ENCODE results near the gene LDLRAD2. TPM values are rescaled to one million over a fixed set of nuclear protein-coding genes. Genes with fewer than 3 reads are reported as not detected.
A peak's percentile ranks its signal among the peaks of the same experiment; 100 is the strongest.

Gene LDLRAD2
- polyA plus RNA-seq, 1 donor from 2014 or later = 0.69 TPM

DNA sequence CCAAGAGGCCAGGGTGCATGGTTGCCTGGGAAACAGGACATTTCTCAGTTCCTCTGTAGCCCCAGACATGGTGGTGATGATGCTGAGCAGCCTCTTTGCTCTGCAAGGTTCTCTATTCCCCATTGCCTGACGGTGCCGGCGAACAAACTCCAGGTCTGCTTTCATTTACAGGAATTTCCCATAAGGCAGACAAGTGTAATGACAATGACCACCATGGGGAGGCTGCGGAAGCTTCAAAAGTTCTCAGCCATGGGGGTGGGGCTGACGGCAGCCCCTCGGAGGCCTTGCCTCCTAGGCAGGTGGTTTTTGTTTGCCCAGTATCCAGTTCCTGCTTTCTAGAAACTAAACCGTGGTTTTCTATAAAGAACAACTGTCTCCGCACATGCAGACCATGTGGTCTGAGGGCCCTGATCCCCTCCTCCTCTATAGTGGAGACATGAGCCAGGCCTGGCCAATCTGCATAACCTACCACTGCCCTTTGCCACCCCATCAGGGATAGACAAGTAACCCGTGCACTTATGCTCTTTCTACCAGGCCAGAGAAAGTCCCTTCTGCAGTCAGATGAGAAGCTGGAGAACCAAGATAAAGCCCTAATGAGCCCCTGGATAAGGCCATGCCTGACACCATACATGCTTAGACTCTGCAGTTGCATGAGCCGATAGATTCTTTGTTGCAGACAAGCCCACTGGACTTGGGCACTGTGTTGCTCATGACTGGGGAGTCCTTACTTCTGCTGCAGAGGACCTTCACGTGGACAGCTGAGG lies 54.1 kb downstream of the LDLRAD2 start:
- no peaks in the 10 kb centered on the region for H3K9me3 Mint-ChIP-seq
- H3K36me3 Mint-ChIP-seq = peaks cover 5% of the 10 kb centered on the region
- peak overlapping the region; percentile 6 to 86 (median 44) for H3K4me3 Mint-ChIP-seq
- H3K27me3 Mint-ChIP-seq = no peaks in the 10 kb centered on the region
- H3K4me1 Mint-ChIP-seq = peaks cover 11 to 12% (median 11%) of the 10 kb centered on the region in 3 donors
- peak overlapping the region; percentile 91 to 96 (median 91) for H3K27ac Mint-ChIP-seq

- H3K27ac Mint-ChIP-seq = peak overlapping the region; percentile 91 to 96 (median 91)
- H3K4me3 Mint-ChIP-seq = peak overlapping the region in 1 of 4 donors; percentile 86
- H3K27me3 Mint-ChIP-seq = no peaks in the 10 kb centered on the region
- no peaks in the 10 kb centered on the region for H3K9me3 Mint-ChIP-seq
- peaks cover 11 to 12% (median 11%) of the 10 kb centered on the region in 3 donors for H3K4me1 Mint-ChIP-seq
- H3K36me3 Mint-ChIP-seq = peaks cover 4% of the 10 kb centered on the region
Measured at GRCh38 chr1:21866707-21867043, 54.6 kb downstream of the LDLRAD2 start.

GRCh38 chr1:21867451-21867996 lies 55.5 kb downstream of the LDLRAD2 start:
- peak overlapping the region in 1 of 3 donors; percentile 11 for H3K27ac Mint-ChIP-seq

DNA sequence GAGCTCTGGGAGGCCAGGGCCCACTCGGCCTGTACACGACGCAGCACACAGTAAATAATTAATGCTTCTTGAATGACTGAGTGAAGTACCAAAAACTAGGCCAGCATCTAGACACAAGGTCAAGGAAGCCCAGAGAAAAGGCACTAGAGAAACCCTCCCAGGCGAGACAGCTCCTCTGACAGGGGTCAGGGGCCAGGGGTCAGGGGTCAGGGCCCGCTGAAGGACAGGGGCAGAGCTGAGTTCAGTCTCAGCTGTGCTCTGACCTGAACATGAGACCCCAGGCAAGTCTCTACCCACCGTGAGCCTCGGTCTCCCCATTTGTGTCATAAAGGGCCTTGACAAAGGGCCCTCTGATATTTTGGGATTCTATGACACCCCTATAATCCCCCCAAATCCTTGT lies 56.4 kb downstream of the LDLRAD2 start:
- Mint-ChIP-seq H3K36me3 (no peaks in the 10 kb centered on the region), H3K9me3 (no peaks in the 10 kb centered on the region), H3K27ac (no peak overlapping the region), H3K4me1 (peaks cover 11 to 13% (median 12%) of the 10 kb centered on the region in 3 donors), H3K27me3 (no peaks in the 10 kb centered on the region), H3K4me3 (no peak overlapping the region)

More at GRCh38 chr1:21867451-21867996, 55.5 kb downstream of the LDLRAD2 start:
- no peaks in the 10 kb centered on the region for H3K27me3 Mint-ChIP-seq
- H3K36me3 Mint-ChIP-seq = no peaks in the 10 kb centered on the region
- H3K4me1 Mint-ChIP-seq = peaks cover 11 to 12% (median 11%) of the 10 kb centered on the region in 3 donors
- no peaks in the 10 kb centered on the region for H3K9me3 Mint-ChIP-seq
- no peak overlapping the region for H3K4me3 Mint-ChIP-seq

- Mint-ChIP-seq H3K4me3 (no peak overlapping the region), H3K27ac (peak overlapping the region in 1 of 3 donors; percentile 86), H3K4me1 (peaks cover 11 to 14% (median 12%) of the 10 kb centered on the region in 3 donors), H3K27me3 (peaks cover 2% of the 10 kb centered on the region), H3K36me3 (no peaks in the 10 kb centered on the region), H3K9me3 (no peaks in the 10 kb centered on the region)
Measured at GRCh38 chr1:21868941-21869454, 56.9 kb downstream of the LDLRAD2 start.

GRCh38 chr1:21869620-21870121 lies 57.6 kb downstream of the LDLRAD2 start:
- H3K27ac Mint-ChIP-seq = no peak overlapping the region
- no peak overlapping the region for H3K4me3 Mint-ChIP-seq
- peaks cover 3% of the 10 kb centered on the region for H3K27me3 Mint-ChIP-seq
- no peaks in the 10 kb centered on the region for H3K36me3 Mint-ChIP-seq
- H3K4me1 Mint-ChIP-seq = peaks cover 11 to 14% (median 12%) of the 10 kb centered on the region in 3 donors
- H3K9me3 Mint-ChIP-seq = no peaks in the 10 kb centered on the region

- H3K27me3 Mint-ChIP-seq = peaks cover 3% of the 10 kb centered on the region
- no peaks in the 10 kb centered on the region for H3K36me3 Mint-ChIP-seq
- H3K4me1 Mint-ChIP-seq = peaks cover 9 to 14% (median 9%) of the 10 kb centered on the region in 3 donors
- peak overlapping the region in 1 of 4 donors; percentile 57 for H3K4me3 Mint-ChIP-seq
- no peaks in the 10 kb centered on the region for H3K9me3 Mint-ChIP-seq
- peak overlapping the region in 1 of 3 donors; percentile 69 for H3K27ac Mint-ChIP-seq
Measured at GRCh38 chr1:21870611-21871010, 58.5 kb downstream of the LDLRAD2 start.

GRCh38 chr1:21871943-21872342 lies 59.9 kb downstream of the LDLRAD2 start:
- H3K27me3 Mint-ChIP-seq = peaks cover 3% of the 10 kb centered on the region
- no peaks in the 10 kb centered on the region for H3K9me3 Mint-ChIP-seq
- no peaks in the 10 kb centered on the region for H3K36me3 Mint-ChIP-seq
- H3K4me1 Mint-ChIP-seq = peaks cover 0 to 4% (median 0%) of the 10 kb centered on the region in 3 donors
- no peak overlapping the region for H3K4me3 Mint-ChIP-seq
- H3K27ac Mint-ChIP-seq = peak overlapping the region in 1 of 3 donors; percentile 16

GRCh38 chr1:21872445-21873079 lies 60.5 kb downstream of the LDLRAD2 start:
- Mint-ChIP-seq H3K36me3 (no peaks in the 10 kb centered on the region), H3K9me3 (no peaks in the 10 kb centered on the region), H3K27me3 (peaks cover 3% of the 10 kb centered on the region), H3K27ac (no peak overlapping the region), H3K4me1 (peaks cover 0 to 4% (median 0%) of the 10 kb centered on the region in 3 donors), H3K4me3 (no peak overlapping the region)

DNA sequence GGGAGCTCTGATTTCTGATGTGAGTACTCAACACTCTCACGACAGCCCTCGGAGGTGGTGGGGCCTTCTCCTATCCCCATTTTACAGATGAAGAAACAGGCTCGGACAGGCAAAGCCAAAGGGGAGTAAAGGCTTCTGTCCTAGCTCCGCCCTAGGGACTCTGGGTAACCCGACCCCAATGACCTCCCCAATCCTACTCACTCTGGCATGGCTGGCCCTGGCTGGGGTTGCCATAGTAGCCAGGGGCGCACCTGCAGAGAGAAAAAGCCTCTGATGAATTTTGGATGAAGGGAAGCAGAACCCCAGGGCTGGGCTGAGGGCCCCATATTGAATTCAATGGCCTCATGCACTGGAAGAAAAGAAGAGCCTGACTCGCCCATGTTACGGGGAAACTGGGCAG lies 61.1 kb downstream of the LDLRAD2 start:
- Mint-ChIP-seq H3K4me3 (no peak overlapping the region), H3K27me3 (peaks cover 3% of the 10 kb centered on the region), H3K27ac (peak overlapping the region in 1 of 3 donors; percentile 94), H3K9me3 (no peaks in the 10 kb centered on the region), H3K36me3 (peaks cover 1% of the 10 kb centered on the region), H3K4me1 (peaks cover 0 to 4% (median 0%) of the 10 kb centered on the region in 3 donors)

DNA sequence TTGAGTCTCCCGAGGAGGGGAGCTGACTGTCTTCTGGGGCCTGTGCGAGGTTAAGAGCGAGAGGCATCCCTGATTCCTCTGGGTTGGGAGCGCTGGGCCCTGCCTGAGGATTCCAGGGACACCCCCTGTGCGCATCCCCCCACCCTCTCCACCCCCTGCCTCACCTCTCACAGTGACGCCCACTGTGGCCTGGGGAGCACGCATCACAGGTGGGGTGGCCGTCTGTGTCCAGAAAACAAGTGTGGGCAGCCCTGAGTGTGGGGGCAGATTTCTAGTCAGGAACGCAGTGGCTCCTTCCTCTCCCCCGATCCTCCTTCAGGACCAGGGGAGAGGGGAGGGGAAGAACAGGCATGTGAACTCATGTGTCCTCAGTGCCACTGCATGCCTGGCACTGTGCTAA lies 61.7 kb downstream of the LDLRAD2 start:
- Mint-ChIP-seq H3K4me3 (no peak overlapping the region), H3K4me1 (peaks cover 0 to 3% (median 0%) of the 10 kb centered on the region in 3 donors), H3K9me3 (no peaks in the 10 kb centered on the region), H3K27ac (peak overlapping the region in 1 of 3 donors; percentile 94), H3K27me3 (peaks cover 3% of the 10 kb centered on the region), H3K36me3 (peaks cover 1% of the 10 kb centered on the region)

DNA sequence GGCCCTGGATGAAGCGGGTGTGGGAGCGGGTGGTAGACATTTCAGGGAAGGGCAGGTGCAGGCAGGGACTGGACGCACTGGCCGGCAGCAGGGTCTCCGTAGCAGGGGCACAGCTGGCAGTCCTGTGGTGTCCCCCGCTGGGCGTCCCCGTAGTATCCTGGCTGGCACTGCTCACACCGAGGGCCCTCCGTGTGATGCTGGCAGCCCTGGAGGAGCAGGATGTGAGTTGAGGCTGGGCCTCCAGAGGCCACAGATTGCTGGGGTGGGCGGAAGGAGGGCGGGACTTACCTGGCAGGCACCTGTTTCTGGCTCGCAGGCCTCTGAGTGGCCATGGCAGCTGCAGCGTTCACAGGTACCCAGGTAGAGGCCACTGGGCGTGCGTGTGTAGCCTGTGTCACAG lies 62.3 kb downstream of the LDLRAD2 start:
- Mint-ChIP-seq H3K4me1 (peaks cover 0 to 3% (median 0%) of the 10 kb centered on the region in 3 donors), H3K9me3 (no peaks in the 10 kb centered on the region), H3K27ac (no peak overlapping the region), H3K36me3 (peaks cover 1% of the 10 kb centered on the region), H3K27me3 (peaks cover 3% of the 10 kb centered on the region), H3K4me3 (no peak overlapping the region)
